ENCODE measurements around the gene DOK4.
A peak's percentile ranks its signal among the peaks of the same experiment; 100 is the strongest.
"Not testable (repeated sequence)": the region's sequence is repeated elsewhere in the genome, so short reads cannot be mapped to it uniquely, and the experiment has no call there.

The DOK4 gene

DNA sequence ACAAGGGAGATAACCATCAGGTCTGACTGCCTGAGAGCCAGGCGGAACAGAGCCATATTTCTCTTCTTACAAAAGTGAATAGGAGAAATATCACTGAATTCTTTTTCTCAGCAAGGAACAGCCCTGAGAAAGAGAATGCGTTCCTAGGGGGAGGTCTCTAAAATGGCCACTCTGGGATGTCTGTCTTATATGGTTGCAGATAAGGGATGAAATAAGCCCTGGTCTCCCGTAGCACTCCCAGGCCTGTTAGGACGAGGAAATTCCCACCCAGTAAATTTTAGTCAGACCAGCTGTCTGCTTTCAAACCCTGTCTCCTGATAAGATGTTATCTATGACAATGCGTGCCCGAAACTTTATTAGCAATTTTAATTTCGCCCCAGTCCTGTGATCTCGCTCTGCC is 46.3 kb downstream of the DOK4 start:
- not testable (repeated sequence) for DNase-seq

DNA sequence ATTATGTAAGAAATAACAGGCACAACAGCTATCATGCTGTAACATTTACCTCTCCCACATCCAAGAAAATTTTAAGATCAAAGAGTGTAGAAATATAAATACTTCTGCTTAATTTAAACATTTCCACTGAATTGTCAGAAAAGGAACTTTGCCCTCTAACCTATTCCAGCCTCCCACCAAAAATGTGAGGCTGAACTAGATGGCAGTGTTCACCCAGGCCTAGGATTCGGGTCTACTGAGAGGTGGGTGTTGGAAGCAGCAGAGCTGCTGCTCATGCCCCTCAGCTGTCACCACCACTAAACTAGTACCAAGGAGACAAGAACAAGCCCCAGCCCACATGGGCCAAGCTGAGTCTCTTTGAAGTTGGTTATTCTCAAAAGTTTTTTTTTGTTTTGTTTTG is 50.5 kb downstream of the DOK4 start:
- DNase-seq = no peak

DNA sequence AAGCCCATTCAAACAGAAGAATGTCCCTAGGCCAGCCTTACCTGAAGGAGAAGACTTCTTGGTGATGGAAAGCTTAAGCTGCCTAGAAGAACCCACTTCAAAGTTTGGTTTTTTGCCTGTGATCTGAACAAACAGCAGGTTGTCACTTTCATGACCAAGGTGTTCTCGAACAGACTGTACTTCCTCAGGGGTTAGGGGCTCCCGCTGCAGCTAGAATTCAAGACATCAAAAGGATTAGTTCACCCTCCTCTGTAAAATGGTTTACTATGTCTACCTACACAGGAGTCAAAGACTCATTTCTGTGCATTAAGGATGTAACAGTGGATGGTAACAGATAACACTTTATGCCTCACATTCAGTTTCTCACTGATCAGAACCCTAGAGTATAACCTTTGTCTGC is 52.3 kb downstream of the DOK4 start:
- no peak for DNase-seq

DNA sequence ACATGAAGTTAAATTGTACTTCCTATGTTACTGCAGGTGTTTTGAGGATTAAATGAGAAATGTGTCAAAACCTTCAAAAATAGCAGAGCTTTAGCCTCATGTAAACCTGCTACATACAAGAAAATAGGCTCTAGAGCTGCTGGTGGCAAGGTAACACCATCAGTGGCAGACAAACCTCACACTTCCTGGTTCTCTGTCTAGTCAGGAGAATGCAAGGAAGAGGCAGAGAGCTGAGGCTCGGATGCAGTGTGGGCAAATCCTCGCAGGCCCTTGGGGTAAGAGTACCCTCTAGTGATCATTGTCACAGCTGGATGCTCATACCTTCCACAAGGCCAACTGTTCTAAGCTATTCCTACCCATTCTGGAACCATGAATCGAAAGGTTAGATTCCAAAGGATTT is 53.3 kb downstream of the DOK4 start:
- no peak for DNase-seq

DNA sequence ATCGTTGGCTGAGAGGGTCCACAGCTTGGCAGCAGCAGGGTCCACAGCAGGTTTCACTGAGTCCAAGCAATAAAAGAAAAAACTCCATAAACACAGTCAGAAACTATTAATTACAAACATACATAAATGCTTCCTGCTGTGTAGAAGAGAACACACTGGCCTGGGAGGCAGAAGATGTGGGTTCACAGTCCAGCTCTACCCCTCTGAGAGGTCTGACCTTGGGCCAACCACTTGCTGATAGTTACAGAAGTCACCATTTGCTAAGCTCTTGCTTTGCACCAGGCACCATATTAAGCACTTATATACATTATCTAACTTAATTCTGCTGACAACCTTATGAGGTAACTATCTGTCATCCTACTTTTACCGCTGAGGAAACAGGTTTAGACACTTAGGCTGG is 53.8 kb downstream of the DOK4 start:
- DNase-seq = no peak

DNA sequence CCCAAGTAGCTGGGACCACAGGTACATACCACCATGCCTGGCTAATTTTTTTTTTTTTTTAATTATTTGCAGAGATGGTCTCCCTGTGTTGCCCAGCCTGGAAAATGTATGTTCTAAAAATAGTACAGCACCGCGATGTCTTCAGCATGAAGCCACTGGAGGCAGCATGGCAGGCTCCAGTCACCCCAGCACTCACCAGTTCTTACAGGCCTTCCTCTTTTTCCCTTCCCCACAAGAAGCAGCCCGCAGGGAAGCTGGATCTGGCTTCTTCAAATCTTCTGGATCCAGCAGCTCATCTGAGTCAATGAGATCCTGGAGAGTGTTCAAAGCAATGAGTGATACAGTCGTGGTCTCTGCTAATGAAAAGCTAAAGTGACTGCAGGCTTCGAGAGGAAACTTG is 55.3 kb downstream of the DOK4 start:
- no peak for DNase-seq

DNA sequence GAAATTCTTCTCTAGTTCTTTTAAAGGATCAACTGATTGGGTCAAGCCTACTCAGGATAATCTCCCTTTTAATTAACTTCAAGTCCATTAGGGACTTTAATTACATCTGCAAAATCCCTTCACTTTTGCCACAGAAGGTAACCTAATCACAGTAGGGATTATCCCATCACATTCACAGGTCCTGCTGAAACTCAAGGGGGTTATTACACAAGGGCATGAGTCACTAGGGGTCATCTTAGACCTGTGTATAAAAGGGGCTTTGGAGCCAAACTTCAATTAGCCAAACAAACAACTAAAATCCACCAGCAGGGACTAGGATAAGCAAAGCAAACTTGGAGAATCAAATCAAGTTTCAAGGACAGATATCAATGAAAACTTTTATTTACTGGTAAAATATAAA is 58.5 kb downstream of the DOK4 start:
- DNase-seq = no peak

DNA sequence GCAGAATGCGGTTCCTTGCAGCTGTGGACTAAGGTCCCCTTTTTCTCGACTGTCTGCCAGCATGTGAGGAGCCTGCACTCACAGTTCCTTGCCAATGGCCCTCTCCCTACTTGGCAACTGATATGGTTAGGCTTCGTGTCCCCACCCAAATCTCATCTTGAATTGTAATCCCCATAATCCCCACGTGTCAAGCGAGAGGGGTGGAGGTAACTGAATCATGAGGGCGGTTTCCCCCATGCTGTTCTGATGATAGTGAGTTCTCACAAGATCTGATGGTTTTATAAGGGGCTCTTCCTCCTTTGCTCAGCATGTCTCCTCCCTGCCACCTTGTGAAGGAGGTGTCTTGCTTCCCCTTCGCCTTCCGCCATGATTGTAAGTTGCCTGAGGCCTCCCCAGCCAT is 59.0 kb downstream of the DOK4 start:
- DNase-seq = no peak

DNA sequence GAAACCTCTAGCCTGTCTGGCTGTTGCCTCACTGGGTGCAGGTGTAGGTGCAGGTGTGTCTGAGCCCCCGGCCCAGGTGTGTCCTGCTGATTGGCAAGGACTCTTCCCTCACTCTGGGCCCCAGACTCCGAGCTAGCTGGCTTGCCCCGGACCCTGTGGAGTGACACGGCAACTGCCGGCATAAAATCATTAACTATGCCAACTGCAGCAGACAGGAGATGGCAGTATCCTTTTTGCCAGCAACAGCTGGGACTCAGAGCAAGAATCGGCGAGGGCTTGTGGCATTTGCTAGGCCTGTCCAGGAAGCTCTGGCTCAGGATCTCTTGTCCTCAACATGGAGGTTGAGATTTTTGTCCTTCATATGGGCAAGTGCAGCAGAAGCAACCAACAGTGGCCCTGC is 59.9 kb downstream of the DOK4 start:
- no peak for DNase-seq

DNA sequence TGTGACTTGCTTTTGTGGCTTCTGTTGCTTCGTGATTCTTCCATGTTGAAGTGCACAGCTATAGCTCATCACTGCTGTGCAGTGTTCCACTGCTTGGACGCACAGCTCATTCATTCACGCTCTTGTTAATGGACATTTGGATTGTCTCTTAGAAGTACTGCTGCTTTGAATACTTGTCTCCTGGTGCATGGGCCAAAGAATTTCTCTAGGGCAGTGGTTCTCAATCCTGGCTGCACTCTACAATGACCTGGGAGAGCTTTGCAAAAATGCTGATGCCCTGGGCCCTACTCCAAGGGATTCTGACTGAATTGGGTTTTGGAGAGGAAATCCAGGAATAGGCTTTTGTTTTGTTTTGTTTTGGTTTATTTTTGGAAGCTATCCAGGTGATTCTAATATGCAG is 61.7 kb downstream of the DOK4 start:
- DNase-seq = no peak

DNA sequence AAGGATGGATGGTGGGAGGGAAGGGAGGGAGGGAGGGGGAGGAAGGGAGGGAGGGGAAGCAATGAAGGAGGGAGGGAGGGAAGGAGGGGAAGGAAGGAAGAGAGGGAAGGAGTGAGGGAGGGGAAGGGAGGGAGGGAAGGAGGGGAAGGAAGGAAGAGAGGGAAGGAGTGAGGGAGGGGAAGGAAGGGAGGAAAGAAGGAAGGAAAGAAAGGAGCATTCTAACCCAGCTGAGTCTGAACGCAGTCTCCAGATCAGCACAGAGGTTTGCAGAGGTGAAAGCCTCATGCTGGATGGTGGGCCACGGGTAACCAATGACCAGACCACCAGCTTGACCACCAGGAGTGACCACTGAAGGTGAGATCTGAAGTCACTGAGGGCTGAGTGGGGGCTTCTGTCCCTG is 63.1 kb downstream of the DOK4 start:
- no peak for DNase-seq

DNA sequence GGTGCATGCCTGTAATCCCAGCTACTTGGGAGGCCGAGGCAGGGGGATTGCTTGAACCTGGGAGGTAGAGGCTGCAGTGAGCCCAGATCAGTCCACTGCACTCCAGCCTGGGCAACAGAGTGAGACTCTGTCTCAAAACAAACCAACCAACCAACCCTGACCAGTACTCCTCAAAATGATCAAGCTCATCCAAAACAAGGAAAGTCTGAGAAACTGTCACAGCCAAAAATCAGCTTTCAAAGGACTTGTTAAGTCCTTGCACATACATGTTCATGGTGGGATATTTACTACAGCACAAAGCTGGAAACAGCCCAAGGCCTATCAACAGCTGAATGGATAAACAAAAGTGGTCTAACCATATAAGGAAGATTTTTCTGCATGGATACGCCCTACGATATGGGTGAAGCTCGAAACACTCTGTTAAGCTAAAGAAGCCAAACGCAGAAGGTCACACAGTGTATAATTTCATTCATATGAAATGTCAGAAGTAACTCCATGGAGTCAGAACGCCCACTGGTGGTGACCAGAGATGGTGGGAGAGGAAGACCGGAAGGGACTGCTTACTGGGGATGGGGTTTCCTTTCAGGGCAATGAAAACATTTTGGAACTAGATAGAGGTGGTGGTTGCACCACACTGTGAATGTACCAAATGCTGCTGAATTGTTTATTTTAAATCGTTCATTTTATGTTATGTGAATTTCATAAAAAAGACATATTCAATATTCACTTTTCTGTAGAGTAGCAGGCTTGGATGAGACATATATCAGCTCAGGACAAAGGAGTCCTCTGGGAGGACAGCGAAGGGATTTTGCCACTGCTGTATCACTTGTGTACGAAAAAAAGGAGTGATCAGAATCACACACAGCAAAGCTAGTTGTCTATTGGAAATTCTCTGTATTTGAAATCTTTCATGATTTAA is 64.0 kb downstream of the DOK4 start:
- peak; percentile 23 for DNase-seq

All from kidney glomerular epithelial cell (primary cell).